Measurements from ENCODE around the gene SNRK. TPM values are rescaled to one million over a fixed set of nuclear protein-coding genes. Genes with fewer than 3 reads are reported as not detected.
A peak's percentile ranks its signal among the peaks of the same experiment; 100 is the strongest.

SNRK gene
- total and polyA plus RNA-seq, 2 of the 13 experiments (the other 11 are each of a cell fraction or from before 2014, with no cell fraction given): 11.4 to 16.1 TPM

- TF ChIP-seq REST (IDR thresholded peaks at IDR 0.05; ENCODE audit: borderline replicate concordance in 1 of 2, low read depth in 1 of 2, low read length in 2 of 2) (no peak), ZSCAN30 (CRISPR knock-in tag; IDR thresholded peaks at IDR 0.05) (no peak)
These were observed 87.2 kb downstream of the SNRK start (continued) for GRCh38 chr3:43373560-43373928.

DNA sequence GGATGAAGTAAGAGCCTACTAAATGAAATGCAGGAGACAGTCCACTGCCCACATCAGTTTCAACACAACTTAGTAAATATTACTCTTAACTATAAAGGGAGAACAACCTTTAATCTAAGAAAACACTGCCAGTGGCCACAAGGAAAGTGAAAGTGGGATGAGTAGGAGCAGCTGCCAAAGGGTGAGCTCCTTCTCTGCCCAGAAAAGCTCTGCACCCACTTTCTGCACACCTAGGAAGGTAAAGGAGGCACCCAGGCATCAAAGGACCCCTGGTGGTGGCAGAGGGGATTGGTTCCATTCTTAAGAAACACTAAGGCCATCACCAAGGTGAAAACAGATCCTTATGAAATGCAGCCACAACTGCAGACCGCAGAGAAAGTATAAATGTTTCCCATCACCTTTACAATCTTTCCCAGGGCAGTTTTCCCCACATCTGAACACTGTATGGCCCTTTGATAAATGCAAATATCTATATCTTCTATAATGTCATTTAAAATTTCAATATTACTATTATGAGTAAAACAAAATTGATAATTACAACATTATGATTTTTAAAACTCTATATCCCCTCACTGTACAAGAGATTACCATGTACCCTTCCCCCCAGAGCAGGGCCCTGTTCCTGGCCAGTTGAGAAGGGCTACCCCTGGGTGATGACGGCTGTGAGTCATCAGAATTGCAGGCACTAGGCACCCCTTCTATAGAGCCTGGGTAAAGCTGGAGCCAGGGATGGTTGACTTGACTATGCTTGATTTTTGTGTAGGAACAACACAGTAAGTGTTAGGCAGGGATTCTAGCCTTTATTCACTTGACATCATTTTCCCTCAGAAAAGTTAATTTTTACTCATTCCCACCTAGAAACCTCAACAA lies 92.0 kb downstream of the SNRK start:
- in situ Hi-C loops (cut with HindIII; ENCODE audit: extremely low pct_ligation_motif_present, low pct_unique_long_range_greater_than_20kb): loop anchor here (5.0 kb wide), 1 partner anchor 156 kb away; no protein-coding TSS in a partner anchor
- H3K79me2 ChIP-seq (ENCODE audit: insufficient read depth, low read length): no peaks in the 10 kb centered on the region
- H3K27ac ChIP-seq (ENCODE audit: extremely low read length, insufficient read depth, low read length): no peak overlapping the region
- intact Hi-C loops (cut with micrococcal nuclease; ENCODE audit: unreplicated experiment): loop anchor here (1.0 to 2.0 kb wide), 3 partner anchors 155 to 418 kb away; no protein-coding TSS in a partner anchor
- ATAC-seq (peak; percentile 84), DNase-seq (ENCODE audit: low spot score) (peak; percentile 31), FAIRE-seq (peak; percentile 49)
- no peaks in the 10 kb centered on the region; the same call in 1 of the 2 replicates for H3K4me1 ChIP-seq (ENCODE audit: insufficient read depth, low read length)
- no peaks in the 10 kb centered on the region for H3K27me3 ChIP-seq (ENCODE audit: control insufficient read depth in 1 of 2, insufficient read depth in 2 of 2, low read length in 2 of 2)
- ChIA-PET CTCF (ENCODE audit: low intra/inter-chr PET ratio, low total read pairs) (interaction anchor here (1.1 to 2.5 kb wide), 3 partner anchors 107 to 216 kb away, joined by 3 to 10 read pairs (median 5); no protein-coding TSS in a partner anchor), POLR2A (no interaction called here)
- no peaks in the 10 kb centered on the region for H4K20me1 ChIP-seq (ENCODE audit: insufficient read depth, low read length)
- H3K4me2 ChIP-seq (ENCODE audit: low read depth, low read length): no peak overlapping the region
- no peak overlapping the region for H3K4me3 ChIP-seq (replicated peaks in 1 of 3; ENCODE audit: insufficient read depth in 1 of 3, low read depth in 2 of 3, low read length in 3 of 3)
- H2AFZ ChIP-seq (ENCODE audit: low read length): no peak overlapping the region
- BruUV-seq (replicated peaks): no TSS peak
- no peaks in the 10 kb centered on the region for H3K9me3 ChIP-seq (ENCODE audit: low read length)
- no peaks in the 10 kb centered on the region for H3K36me3 ChIP-seq (replicated peaks in 1 of 2; ENCODE audit: control insufficient read depth in 1 of 2, insufficient read depth in 2 of 2, low read length in 2 of 2)
- H3K9ac ChIP-seq (ENCODE audit: insufficient read depth, low read depth, low read length): no peak overlapping the region
- 90% methylated on average over 2 of the region's 2 CpGs for WGBS (ENCODE audit: low lambda C conversion rate)
- TF ChIP-seq ESRRA (CRISPR knock-in tag; IDR thresholded peaks at IDR 0.05; ENCODE audit: low read depth) (no peak), HMGXB4 (CRISPR knock-in tag; IDR thresholded peaks at IDR 0.05; ENCODE audit: borderline replicate concordance in 1 of 2, low read depth in 1 of 2) (0 out of 4 replicates have a peak, but pooled peaks of 1 of the 2 experiments have one; percentile 27), RAD21 (CRISPR knock-in tag; IDR thresholded peaks at IDR 0.05) (peak; percentile 68), TEAD3 (CRISPR knock-in tag; optimal IDR thresholded peaks at IDR 0.05; ENCODE audit: borderline replicate concordance) (peak; percentile 9), HDAC6 (IDR thresholded peaks at IDR 0.05; ENCODE audit: low read depth, low read length) (no peak), RBM39 (IDR thresholded peaks at IDR 0.05; ENCODE audit: low read depth, low read length, poor library complexity, severe bottlenecking) (no peak), ZNF580 (CRISPR knock-in tag; IDR thresholded peaks at IDR 0.05; ENCODE audit: borderline replicate concordance, low read depth) (peak; percentile 21; the same call in 1 of the 2 replicates), ZNF331 (CRISPR knock-in tag; IDR thresholded peaks at IDR 0.05) (0 out of 2 replicates have a peak, but pooled peaks have one; percentile 17), SMC3 (IDR thresholded peaks at IDR 0.05; ENCODE audit: low read length) (peak; percentile 88), GATAD2A (CRISPR knock-in tag; IDR thresholded peaks at IDR 0.05) (0 out of 2 replicates have a peak, but pooled peaks have one; percentile 20)
- TF ChIP-seq, protein P1, sequence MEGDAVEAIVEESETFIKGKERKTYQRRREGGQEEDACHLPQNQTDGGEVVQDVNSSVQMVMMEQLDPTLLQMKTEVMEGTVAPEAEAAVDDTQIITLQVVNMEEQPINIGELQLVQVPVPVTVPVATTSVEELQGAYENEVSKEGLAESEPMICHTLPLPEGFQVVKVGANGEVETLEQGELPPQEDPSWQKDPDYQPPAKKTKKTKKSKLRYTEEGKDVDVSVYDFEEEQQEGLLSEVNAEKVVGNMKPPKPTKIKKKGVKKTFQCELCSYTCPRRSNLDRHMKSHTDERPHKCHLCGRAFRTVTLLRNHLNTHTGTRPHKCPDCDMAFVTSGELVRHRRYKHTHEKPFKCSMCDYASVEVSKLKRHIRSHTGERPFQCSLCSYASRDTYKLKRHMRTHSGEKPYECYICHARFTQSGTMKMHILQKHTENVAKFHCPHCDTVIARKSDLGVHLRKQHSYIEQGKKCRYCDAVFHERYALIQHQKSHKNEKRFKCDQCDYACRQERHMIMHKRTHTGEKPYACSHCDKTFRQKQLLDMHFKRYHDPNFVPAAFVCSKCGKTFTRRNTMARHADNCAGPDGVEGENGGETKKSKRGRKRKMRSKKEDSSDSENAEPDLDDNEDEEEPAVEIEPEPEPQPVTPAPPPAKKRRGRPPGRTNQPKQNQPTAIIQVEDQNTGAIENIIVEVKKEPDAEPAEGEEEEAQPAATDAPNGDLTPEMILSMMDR (CRISPR knock-in tag; IDR thresholded peaks at IDR 0.05): peak; percentile 80

All from HepG2 (cell line).